K562 (cell line): Measurements from ENCODE around the gene PAFAH1B1. TPM values are rescaled to one million over a fixed set of nuclear protein-coding genes. Genes with fewer than 3 reads are reported as not detected.

ENCODE experiments used
- ATAC-seq: fragments of 200-7000 bp; cut with Tn5 transposase; 3 replicates; pipeline ENCODE4 v1.9.1; 2020; ENCODE audit warnings: moderate library complexity
- BruUV-seq: library from RNA; stranded (reverse); fragments of 400-500 nt; replicated peaks from 2 replicates; lab custom pipeline; 2021; lab: Mats Ljungman, UMichigan
- CTCF ChIA-PET: fragments of 300-600 bp; formaldehyde crosslinking; extraction: SDS; loops from one replicate; lab custom pipeline; 2021; ENCODE audit warnings: low intra/inter-chr PET ratio; lab: Yijun Ruan, JAX
- POLR2A ChIA-PET: fragments of 300-600, 350-650 bp; sonication (Branson Sonifier 250); formaldehyde crosslinking; extraction: SDS; loops from one replicate; lab custom pipeline; 2021; ENCODE audit warnings: antibody characterized with exemption, inconsistent platforms; lab: Yijun Ruan, JAX
- DNase-seq, 4 experiments: peaks; one replicate each; pipeline versions ENCODE4 v3.0.0 to v3.0.0-alpha.2; 2011 to 2018; ENCODE audit warnings: low spot score in 3 of 4, mixed read lengths in 3 of 4; ENCODE audit errors: extremely low read depth in 1 of 4
- FAIRE-seq: peaks from 2 replicates; lab custom pipeline; 2011; peaks lifted over from hg19 to GRCh38; lab: Jason Lieb, UNC
- H2AFZ ChIP-seq: 2 replicates; pipeline ENCODE4 v1.6.0; 2011; ENCODE audit warnings: low read depth, low read length, control low read depth, inconsistent platforms
- H3K27ac ChIP-seq: fragments of 200-600 bp; 3 replicates; pipeline ENCODE4 v1.8.0; 2011; ENCODE audit warnings: low read depth, mild to moderate bottlenecking, control low read depth, inconsistent platforms, low read length, moderate library complexity, mixed read lengths; ENCODE audit errors: extremely low read depth
- H3K27me3 ChIP-seq, 2 experiments: fragments of 300-600 bp in 1 of 2; 2 replicates in 1 of 2; 3 replicates in 1 of 2; pipeline versions ENCODE4 v1.6.0 to v1.8.0; 2011; ENCODE audit warnings: inconsistent platforms in 2 of 2, low read length in 2 of 2, mild to moderate bottlenecking in 1 of 2, mixed read lengths in 1 of 2, moderate library complexity in 1 of 2; ENCODE audit not compliant: control insufficient read depth in 2 of 2, insufficient read depth in 2 of 2
- H3K36me3 ChIP-seq: fragments of 300-600 bp; 3 replicates; pipeline ENCODE4 v1.8.0; 2011; ENCODE audit warnings: mild to moderate bottlenecking, low read length, inconsistent platforms; ENCODE audit not compliant: control insufficient read depth, insufficient read depth
- H3K4me1 ChIP-seq, 2 experiments: fragments of 200-600 bp in 1 of 2; replicated peaks in 1 of 2; 2 replicates in 1 of 2; 3 replicates in 1 of 2; pipeline versions ENCODE4 v1.5.1 to v1.8.0; 2011; ENCODE audit warnings: inconsistent platforms in 2 of 2, low read length in 2 of 2, mild to moderate bottlenecking in 1 of 2, mixed read lengths in 1 of 2, moderate library complexity in 1 of 2; ENCODE audit not compliant: control insufficient read depth in 2 of 2, insufficient read depth in 2 of 2
- H3K4me2 ChIP-seq: 2 replicates; pipeline ENCODE4 v1.6.1; 2011; ENCODE audit warnings: low read length, control low read depth, inconsistent platforms, mixed read lengths; ENCODE audit not compliant: insufficient read depth
- H3K4me3 ChIP-seq: fragments of 200-600 bp; sonication (generic), shearing (Covaris generic); 2 replicates; pipeline ENCODE4 v1.5.1; 2016; ENCODE audit warnings: control low read depth, inconsistent platforms
- H3K79me2 ChIP-seq: fragments of 200-600 bp; 3 replicates; pipeline ENCODE4 v1.8.0; 2011; ENCODE audit warnings: low read length, inconsistent platforms; ENCODE audit not compliant: control insufficient read depth, insufficient read depth
- H3K9ac ChIP-seq, 2 experiments: 2 replicates each; pipeline versions ENCODE4 v1.6.0 to v1.6.1; 2011; ENCODE audit warnings: low read depth in 2 of 2, low read length in 2 of 2, control low read depth in 1 of 2, inconsistent platforms in 1 of 2, mild to moderate bottlenecking in 1 of 2, mixed read lengths in 1 of 2; ENCODE audit not compliant: insufficient read depth in 1 of 2
- H3K9me1 ChIP-seq: one replicate; pipeline ENCODE4 v1.6.0; 2011; ENCODE audit warnings: inconsistent platforms, mild to moderate bottlenecking, low read length, moderate library complexity; ENCODE audit not compliant: control insufficient read depth, insufficient read depth
- H3K9me3 ChIP-seq: replicated peaks from 2 replicates; pipeline ENCODE4 v1.5.1; 2011; ENCODE audit warnings: low read depth, low read length, inconsistent platforms; ENCODE audit not compliant: control insufficient read depth, insufficient read depth
- H4K20me1 ChIP-seq: replicated peaks from 2 replicates; pipeline ENCODE4 v1.6.1; 2011; ENCODE audit warnings: low read length, inconsistent platforms, mixed read lengths; ENCODE audit not compliant: control insufficient read depth, insufficient read depth
- FOXJ3 ChIP-seq: sonication (generic); formaldehyde crosslinking; IDR thresholded peaks from 2 replicates; pipeline ENCODE4 v1.4.0; 2020; ENCODE audit warnings: mild to moderate bottlenecking, missing genetic modification reagents
- NFRKB ChIP-seq: fragments of 450-650 bp; IDR thresholded peaks from 2 replicates; pipeline ENCODE4 v1.6.1; 2016; ENCODE audit warnings: low read depth
- NR2C1 ChIP-seq, 2 experiments: fragments of 450-650 bp; IDR thresholded peaks; 2 replicates each; pipeline ENCODE4 v1.6.1; 2017; ENCODE audit warnings: mild to moderate bottlenecking in 2 of 2, antibody characterized with exemption in 1 of 2, inconsistent platforms in 1 of 2, missing compliant biosample characterization in 1 of 2, missing genetic modification characterization in 1 of 2
- RAD21 ChIP-seq, 2 experiments: fragments of 250-450 bp in 1 of 2; fragments of 450-650 bp in 1 of 2; sonication (Bioruptor Pico) in 1 of 2; formaldehyde crosslinking in 1 of 2; IDR thresholded peaks in 1 of 2; conservative IDR thresholded peaks in 1 of 2; 2 replicates each; pipeline versions ENCODE4 v1.4.0 to v1.8.0; 2020 to 2022; ENCODE audit warnings: mild to moderate bottlenecking in 2 of 2, moderate library complexity in 1 of 2
- RBFOX2 ChIP-seq: fragments of 200-400 bp; formaldehyde crosslinking; IDR thresholded peaks from 2 replicates; pipeline ENCODE4 v1.6.1; 2017; ENCODE audit warnings: low read depth, mild to moderate bottlenecking, low read length, moderate library complexity
- ZBTB7A ChIP-seq: IDR thresholded peaks from 2 replicates; pipeline ENCODE4 v1.6.1; 2011; ENCODE audit warnings: low read depth, mild to moderate bottlenecking, low read length, moderate library complexity, borderline replicate concordance; ENCODE audit not compliant: control insufficient read depth
- ZNF146 ChIP-seq: IDR thresholded peaks from one replicate; pipeline ENCODE4 v1.6.1; 2018; ENCODE audit warnings: missing compliant biosample characterization; ENCODE audit not compliant: unreplicated experiment
- WGBS: fragments of 100-300 bp; shearing (Covaris generic); methylation state at CpG from one replicate; pipeline ENCODE4 v1.1.6; 2016; ENCODE audit warnings: low coverage, mixed read lengths; ENCODE audit not compliant: insufficient coverage; ENCODE audit errors: missing lambda C conversion rate; 5-methylcytosine and 5-hydroxymethylcytosine counted together
- in situ Hi-C: fragments of 300-500 bp; cut with MboI; formaldehyde crosslinking; loops from 4 replicates; pipeline ENCODE4 v1.15.0; 2018; ENCODE audit warnings: inconsistent platforms, mixed read lengths
- intact Hi-C: fragments of 100-400 bp; cut with micrococcal nuclease; formaldehyde crosslinking; loops from 2 replicates; pipeline ENCODE4 v1.14.2; 2022
- polyA plus RNA-seq, 8 experiments: library from polyadenylated mRNA; depleted of rRNA in 4 of 8; stranded (reverse) in 5 of 8; unstranded in 3 of 8; fragments of >200 nt; fragmentation: Nextera tagmentation in 2 of 8; fragmentation: Illumina TruSeq in 1 of 8; extraction: Ambion mirVana in 2 of 8; extraction: Trizol in 1 of 8; gene quantifications; 2 replicates each; pipeline versions ENCODE4 v1.2.1 to v1.2.3, GENCODE V29; 2011 to 2014; ENCODE audit warnings: inconsistent platforms in 1 of 8, missing spikeins in 1 of 8
- total RNA-seq, 7 experiments: library from RNA; depleted of rRNA in 6 of 7; stranded (reverse); fragments of >200 nt in 6 of 7; fragmentation: Illumina TruSeq in 2 of 7; extraction: Trizol in 2 of 7; gene quantifications; 2 replicates each; pipeline versions ENCODE4 v1.2.1 to v1.2.3, GENCODE V29; 2011 to 2021; ENCODE audit warnings: low replicate concordance in 1 of 7
- TF ChIP-seq, protein P1 (sequence below): fragments of 450-650 bp; IDR thresholded peaks from 2 replicates; pipeline ENCODE4 v1.6.1; 2018; ENCODE audit not compliant: partially characterized antibody
- TF ChIP-seq, protein P2 (sequence below): sonication (generic); formaldehyde crosslinking; IDR thresholded peaks from 2 replicates; pipeline ENCODE4 v1.8.0; 2022; ENCODE audit warnings: missing genetic modification reagents, mild to moderate bottlenecking, moderate library complexity, borderline replicate concordance
- TF ChIP-seq, protein P3 (sequence below): IDR thresholded peaks from 2 replicates; pipeline ENCODE4 v1.6.1; 2011; ENCODE audit warnings: borderline replicate concordance, low read depth, mild to moderate bottlenecking, moderate library complexity, low read length; ENCODE audit not compliant: insufficient read depth, poor library complexity, severe bottlenecking

Gene PAFAH1B1
- total and polyA plus RNA-seq, 9 of the 15 experiments (the other 6 are each of a cell fraction or from before 2014, with no cell fraction given) = 23.3 to 66.4 (median 40.2) TPM

GRCh38 chr17:2707721-2708584 lies 114.5 kb downstream of the PAFAH1B1 start:
- Histone ChIP-seq H2AFZ (no peak overlapping the region), H3K4me2 (no peak overlapping the region), H3K27ac (no peak overlapping the region), H3K9me3 (no peaks in the 10 kb centered on the region), H3K9me1 (peaks cover 5% of the 10 kb centered on the region), H3K27me3 (no peaks in the 10 kb centered on the region), H3K4me3 (no peak overlapping the region), H3K9ac (peak overlapping the region in 1 of 2 experiments; percentile 85; a peak in 2 of 4 replicates), H3K79me2 (peaks cover 85% of the 10 kb centered on the region), H3K36me3 (peaks cover 62% of the 10 kb centered on the region; the same call in 1 of the 3 replicates), H3K4me1 (peaks cover 16 to 57% of the 10 kb centered on the region in 2 experiments; a peak in 4 of 5 replicates), H4K20me1 (peaks cover 20% of the 10 kb centered on the region)
- ATAC-seq (peak; percentile 50), DNase-seq (peak in 3 of 4 experiments; percentile 34 to 42 (median 35)), FAIRE-seq (no peak)
- ChIA-PET POLR2A (interaction anchor here (1.4 to 1.5 kb wide), 2 partner anchors 11 kb away, joined by 3 to 4 read pairs; no protein-coding TSS in a partner anchor), CTCF (no interaction called here)
- 77% methylated on average over 8 of the region's 13 CpGs for WGBS
- BruUV-seq = no TSS peak
- intact Hi-C loops = no loop called here
- in situ Hi-C loops = no loop called here
- TF ChIP-seq, protein P1, sequence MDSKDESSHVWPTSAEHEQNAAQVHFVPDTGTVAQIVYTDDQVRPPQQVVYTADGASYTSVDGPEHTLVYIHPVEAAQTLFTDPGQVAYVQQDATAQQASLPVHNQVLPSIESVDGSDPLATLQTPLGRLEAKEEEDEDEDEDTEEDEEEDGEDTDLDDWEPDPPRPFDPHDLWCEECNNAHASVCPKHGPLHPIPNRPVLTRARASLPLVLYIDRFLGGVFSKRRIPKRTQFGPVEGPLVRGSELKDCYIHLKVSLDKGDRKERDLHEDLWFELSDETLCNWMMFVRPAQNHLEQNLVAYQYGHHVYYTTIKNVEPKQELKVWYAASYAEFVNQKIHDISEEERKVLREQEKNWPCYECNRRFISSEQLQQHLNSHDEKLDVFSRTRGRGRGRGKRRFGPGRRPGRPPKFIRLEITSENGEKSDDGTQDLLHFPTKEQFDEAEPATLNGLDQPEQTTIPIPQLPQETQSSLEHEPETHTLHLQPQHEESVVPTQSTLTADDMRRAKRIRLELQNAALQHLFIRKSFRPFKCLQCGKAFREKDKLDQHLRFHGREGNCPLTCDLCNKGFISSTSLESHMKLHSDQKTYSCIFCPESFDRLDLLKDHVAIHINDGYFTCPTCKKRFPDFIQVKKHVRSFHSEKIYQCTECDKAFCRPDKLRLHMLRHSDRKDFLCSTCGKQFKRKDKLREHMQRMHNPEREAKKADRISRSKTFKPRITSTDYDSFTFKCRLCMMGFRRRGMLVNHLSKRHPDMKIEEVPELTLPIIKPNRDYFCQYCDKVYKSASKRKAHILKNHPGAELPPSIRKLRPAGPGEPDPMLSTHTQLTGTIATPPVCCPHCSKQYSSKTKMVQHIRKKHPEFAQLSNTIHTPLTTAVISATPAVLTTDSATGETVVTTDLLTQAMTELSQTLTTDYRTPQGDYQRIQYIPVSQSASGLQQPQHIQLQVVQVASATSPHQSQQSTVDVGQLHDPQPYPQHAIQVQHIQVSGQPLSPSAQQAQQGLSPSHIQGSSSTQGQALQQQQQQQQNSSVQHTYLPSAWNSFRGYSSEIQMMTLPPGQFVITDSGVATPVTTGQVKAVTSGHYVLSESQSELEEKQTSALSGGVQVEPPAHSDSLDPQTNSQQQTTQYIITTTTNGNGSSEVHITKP = peak; percentile 44
- TF ChIP-seq RBFOX2 = peak; percentile 64
- no peak for TF ChIP-seq NFRKB
- TF ChIP-seq, protein P2, sequence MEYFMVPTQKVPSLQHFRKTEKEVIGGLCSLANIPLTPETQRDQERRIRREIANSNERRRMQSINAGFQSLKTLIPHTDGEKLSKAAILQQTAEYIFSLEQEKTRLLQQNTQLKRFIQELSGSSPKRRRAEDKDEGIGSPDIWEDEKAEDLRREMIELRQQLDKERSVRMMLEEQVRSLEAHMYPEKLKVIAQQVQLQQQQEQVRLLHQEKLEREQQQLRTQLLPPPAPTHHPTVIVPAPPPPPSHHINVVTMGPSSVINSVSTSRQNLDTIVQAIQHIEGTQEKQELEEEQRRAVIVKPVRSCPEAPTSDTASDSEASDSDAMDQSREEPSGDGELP (CRISPR knock-in tag) = peak; percentile 27; the same call in 1 of the 2 replicates
- peak; percentile 36; the same call in 1 of the 2 replicates for TF ChIP-seq ZBTB7A
- no peak for TF ChIP-seq FOXJ3 (CRISPR knock-in tag)
- TF ChIP-seq, protein P3, sequence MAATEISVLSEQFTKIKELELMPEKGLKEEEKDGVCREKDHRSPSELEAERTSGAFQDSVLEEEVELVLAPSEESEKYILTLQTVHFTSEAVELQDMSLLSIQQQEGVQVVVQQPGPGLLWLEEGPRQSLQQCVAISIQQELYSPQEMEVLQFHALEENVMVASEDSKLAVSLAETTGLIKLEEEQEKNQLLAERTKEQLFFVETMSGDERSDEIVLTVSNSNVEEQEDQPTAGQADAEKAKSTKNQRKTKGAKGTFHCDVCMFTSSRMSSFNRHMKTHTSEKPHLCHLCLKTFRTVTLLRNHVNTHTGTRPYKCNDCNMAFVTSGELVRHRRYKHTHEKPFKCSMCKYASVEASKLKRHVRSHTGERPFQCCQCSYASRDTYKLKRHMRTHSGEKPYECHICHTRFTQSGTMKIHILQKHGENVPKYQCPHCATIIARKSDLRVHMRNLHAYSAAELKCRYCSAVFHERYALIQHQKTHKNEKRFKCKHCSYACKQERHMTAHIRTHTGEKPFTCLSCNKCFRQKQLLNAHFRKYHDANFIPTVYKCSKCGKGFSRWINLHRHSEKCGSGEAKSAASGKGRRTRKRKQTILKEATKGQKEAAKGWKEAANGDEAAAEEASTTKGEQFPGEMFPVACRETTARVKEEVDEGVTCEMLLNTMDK = peak; percentile 50
- TF ChIP-seq NR2C1 (IDR thresholded peaks at IDR 0.05) = peak; percentile 42; the same call in 1 of the 2 replicates
- peak; percentile 37; the same call in 1 of the 2 replicates for TF ChIP-seq NR2C1 (tag; IDR thresholded peaks at IDR 0.05)
- TF ChIP-seq ZNF146 = no peak
- TF ChIP-seq RAD21 (CRISPR knock-in tag; conservative IDR thresholded peaks at IDR 0.05 in 1 of 2, IDR thresholded peaks at IDR 0.05 in 1 of 2) = 0 out of 4 replicates have a peak, but pooled peaks of 1 of the 2 experiments have one; percentile 15
